H1 (cell line): Measurements from ENCODE around the gene L3MBTL4. TPM values are rescaled to one million over a fixed set of nuclear protein-coding genes. Genes with fewer than 3 reads are reported as not detected.

Experiments used
- BACH1 ChIP-seq: IDR thresholded peaks from 2 replicates; pipeline ENCODE4 v1.6.1; 2012; ENCODE audit warnings: low read length, improper control_type of control experiment
- BRCA1 ChIP-seq: IDR thresholded peaks from 2 replicates; pipeline ENCODE4 v1.6.1; 2012; ENCODE audit warnings: low read depth, low read length, improper control_type of control experiment
- CHD1 ChIP-seq: IDR thresholded peaks from 2 replicates; pipeline ENCODE4 v1.6.1; 2012; ENCODE audit warnings: low read depth, low read length, improper control_type of control experiment
- CHD2 ChIP-seq: IDR thresholded peaks from 2 replicates; pipeline ENCODE4 v1.6.1; 2012; ENCODE audit warnings: low read length, improper control_type of control experiment
- E2F6 ChIP-seq: IDR thresholded peaks from 2 replicates; pipeline ENCODE4 v1.6.1; 2012; ENCODE audit warnings: inconsistent platforms
- EGR1 ChIP-seq: IDR thresholded peaks from 2 replicates; pipeline ENCODE4 v1.6.1; 2011; ENCODE audit warnings: low read depth, low read length, borderline replicate concordance
- EP300 ChIP-seq, 2 experiments: IDR thresholded peaks; 1 replicate in 1 of 2; 2 replicates in 1 of 2; pipeline ENCODE4 v1.6.1; 2011 to 2012; ENCODE audit warnings: low read depth in 2 of 2, low read length in 2 of 2, mild to moderate bottlenecking in 2 of 2, borderline replicate concordance in 1 of 2, inconsistent platforms in 1 of 2, moderate library complexity in 1 of 2
- RFX5 ChIP-seq: IDR thresholded peaks from 2 replicates; pipeline ENCODE4 v1.6.1; 2011; ENCODE audit warnings: low read depth, low read length, improper control_type of control experiment, borderline replicate concordance
- SAP30 ChIP-seq: fragments of 300-600 bp; sonication (generic); IDR thresholded peaks from 2 replicates; pipeline ENCODE4 v1.7.1; 2012; ENCODE audit warnings: low read length, moderate library complexity, mild to moderate bottlenecking, inconsistent platforms; ENCODE audit not compliant: insufficient read depth, insufficient replicate concordance
- SIN3A ChIP-seq, 2 experiments: IDR thresholded peaks in 1 of 2; conservative IDR thresholded peaks in 1 of 2; 2 replicates each; pipeline ENCODE4 v1.6.1; 2011 to 2012; ENCODE audit warnings: low read length in 2 of 2, improper control_type of control experiment in 1 of 2, low read depth in 1 of 2, mild to moderate bottlenecking in 1 of 2
- polyA plus RNA-seq, 7 experiments: library from polyadenylated mRNA; depleted of rRNA in 3 of 7; stranded (reverse) in 5 of 7; unstranded in 2 of 7; fragments of >200 nt in 5 of 7; fragments of 200-250 nt in 2 of 7; gene quantifications; 1 replicate in 5 of 7; 2 replicates in 1 of 7; 4 replicates in 1 of 7; pipeline versions ENCODE4 v1.2.1 to v1.2.3, GENCODE V29; 2011 to 2013; ENCODE audit warnings: missing spikeins in 2 of 7, mixed read lengths in 2 of 7
- total RNA-seq: library from RNA; stranded (reverse); fragmentation: NEBNext Ultra II Directional; extraction: Animal tissue kit (Norgen Biotek cat#: 25700); gene quantifications from 2 replicates; pipeline ENCODE4 v1.2.1, GENCODE V29; 2021
- TF ChIP-seq, protein P1 (sequence below): fragments of 300-600 bp; sonication (generic); IDR thresholded peaks from 2 replicates; pipeline ENCODE4 v1.7.1; 2012; ENCODE audit warnings: low read length, moderate library complexity, mild to moderate bottlenecking, inconsistent platforms; ENCODE audit not compliant: insufficient replicate concordance

L3MBTL4 gene
- total and polyA plus RNA-seq, 2 of the 8 experiments (the other 6 are each of a cell fraction or from before 2014, with no cell fraction given): 1.0 to 2.1 TPM

DNA sequence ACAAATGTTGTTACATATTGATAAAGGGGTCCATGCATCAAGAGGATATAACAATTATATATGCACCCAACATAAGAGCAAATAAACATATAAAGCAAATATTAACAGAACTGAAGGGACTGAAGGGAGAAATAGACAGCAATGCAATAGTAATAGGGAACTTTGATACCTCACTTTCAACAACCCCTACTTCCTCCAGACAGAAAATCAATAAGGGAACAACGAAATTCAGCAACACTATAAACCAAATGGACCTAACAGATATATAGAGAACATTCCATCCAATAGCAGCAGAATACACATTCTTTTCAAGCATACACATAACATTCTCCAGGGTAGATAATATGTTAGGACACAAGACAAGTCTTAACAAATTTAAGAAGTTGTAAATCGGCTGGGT, 71.7 kb downstream of the L3MBTL4 start (continued):
- TF ChIP-seq, protein P1, sequence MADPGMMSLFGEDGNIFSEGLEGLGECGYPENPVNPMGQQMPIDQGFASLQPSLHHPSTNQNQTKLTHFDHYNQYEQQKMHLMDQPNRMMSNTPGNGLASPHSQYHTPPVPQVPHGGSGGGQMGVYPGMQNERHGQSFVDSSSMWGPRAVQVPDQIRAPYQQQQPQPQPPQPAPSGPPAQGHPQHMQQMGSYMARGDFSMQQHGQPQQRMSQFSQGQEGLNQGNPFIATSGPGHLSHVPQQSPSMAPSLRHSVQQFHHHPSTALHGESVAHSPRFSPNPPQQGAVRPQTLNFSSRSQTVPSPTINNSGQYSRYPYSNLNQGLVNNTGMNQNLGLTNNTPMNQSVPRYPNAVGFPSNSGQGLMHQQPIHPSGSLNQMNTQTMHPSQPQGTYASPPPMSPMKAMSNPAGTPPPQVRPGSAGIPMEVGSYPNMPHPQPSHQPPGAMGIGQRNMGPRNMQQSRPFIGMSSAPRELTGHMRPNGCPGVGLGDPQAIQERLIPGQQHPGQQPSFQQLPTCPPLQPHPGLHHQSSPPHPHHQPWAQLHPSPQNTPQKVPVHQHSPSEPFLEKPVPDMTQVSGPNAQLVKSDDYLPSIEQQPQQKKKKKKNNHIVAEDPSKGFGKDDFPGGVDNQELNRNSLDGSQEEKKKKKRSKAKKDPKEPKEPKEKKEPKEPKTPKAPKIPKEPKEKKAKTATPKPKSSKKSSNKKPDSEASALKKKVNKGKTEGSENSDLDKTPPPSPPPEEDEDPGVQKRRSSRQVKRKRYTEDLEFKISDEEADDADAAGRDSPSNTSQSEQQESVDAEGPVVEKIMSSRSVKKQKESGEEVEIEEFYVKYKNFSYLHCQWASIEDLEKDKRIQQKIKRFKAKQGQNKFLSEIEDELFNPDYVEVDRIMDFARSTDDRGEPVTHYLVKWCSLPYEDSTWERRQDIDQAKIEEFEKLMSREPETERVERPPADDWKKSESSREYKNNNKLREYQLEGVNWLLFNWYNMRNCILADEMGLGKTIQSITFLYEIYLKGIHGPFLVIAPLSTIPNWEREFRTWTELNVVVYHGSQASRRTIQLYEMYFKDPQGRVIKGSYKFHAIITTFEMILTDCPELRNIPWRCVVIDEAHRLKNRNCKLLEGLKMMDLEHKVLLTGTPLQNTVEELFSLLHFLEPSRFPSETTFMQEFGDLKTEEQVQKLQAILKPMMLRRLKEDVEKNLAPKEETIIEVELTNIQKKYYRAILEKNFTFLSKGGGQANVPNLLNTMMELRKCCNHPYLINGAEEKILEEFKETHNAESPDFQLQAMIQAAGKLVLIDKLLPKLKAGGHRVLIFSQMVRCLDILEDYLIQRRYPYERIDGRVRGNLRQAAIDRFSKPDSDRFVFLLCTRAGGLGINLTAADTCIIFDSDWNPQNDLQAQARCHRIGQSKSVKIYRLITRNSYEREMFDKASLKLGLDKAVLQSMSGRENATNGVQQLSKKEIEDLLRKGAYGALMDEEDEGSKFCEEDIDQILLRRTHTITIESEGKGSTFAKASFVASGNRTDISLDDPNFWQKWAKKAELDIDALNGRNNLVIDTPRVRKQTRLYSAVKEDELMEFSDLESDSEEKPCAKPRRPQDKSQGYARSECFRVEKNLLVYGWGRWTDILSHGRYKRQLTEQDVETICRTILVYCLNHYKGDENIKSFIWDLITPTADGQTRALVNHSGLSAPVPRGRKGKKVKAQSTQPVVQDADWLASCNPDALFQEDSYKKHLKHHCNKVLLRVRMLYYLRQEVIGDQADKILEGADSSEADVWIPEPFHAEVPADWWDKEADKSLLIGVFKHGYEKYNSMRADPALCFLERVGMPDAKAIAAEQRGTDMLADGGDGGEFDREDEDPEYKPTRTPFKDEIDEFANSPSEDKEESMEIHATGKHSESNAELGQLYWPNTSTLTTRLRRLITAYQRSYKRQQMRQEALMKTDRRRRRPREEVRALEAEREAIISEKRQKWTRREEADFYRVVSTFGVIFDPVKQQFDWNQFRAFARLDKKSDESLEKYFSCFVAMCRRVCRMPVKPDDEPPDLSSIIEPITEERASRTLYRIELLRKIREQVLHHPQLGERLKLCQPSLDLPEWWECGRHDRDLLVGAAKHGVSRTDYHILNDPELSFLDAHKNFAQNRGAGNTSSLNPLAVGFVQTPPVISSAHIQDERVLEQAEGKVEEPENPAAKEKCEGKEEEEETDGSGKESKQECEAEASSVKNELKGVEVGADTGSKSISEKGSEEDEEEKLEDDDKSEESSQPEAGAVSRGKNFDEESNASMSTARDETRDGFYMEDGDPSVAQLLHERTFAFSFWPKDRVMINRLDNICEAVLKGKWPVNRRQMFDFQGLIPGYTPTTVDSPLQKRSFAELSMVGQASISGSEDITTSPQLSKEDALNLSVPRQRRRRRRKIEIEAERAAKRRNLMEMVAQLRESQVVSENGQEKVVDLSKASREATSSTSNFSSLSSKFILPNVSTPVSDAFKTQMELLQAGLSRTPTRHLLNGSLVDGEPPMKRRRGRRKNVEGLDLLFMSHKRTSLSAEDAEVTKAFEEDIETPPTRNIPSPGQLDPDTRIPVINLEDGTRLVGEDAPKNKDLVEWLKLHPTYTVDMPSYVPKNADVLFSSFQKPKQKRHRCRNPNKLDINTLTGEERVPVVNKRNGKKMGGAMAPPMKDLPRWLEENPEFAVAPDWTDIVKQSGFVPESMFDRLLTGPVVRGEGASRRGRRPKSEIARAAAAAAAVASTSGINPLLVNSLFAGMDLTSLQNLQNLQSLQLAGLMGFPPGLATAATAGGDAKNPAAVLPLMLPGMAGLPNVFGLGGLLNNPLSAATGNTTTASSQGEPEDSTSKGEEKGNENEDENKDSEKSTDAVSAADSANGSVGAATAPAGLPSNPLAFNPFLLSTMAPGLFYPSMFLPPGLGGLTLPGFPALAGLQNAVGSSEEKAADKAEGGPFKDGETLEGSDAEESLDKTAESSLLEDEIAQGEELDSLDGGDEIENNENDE: no peak
- TF ChIP-seq SAP30 (no peak), RFX5 (no peak), EP300 (IDR thresholded peaks at IDR 0.05; ENCODE audit: borderline replicate concordance in 1 of 2, low read depth in 2 of 2, low read length in 2 of 2) (no peak), SIN3A (conservative IDR thresholded peaks at IDR 0.05 in 1 of 2, IDR thresholded peaks at IDR 0.05 in 1 of 2; ENCODE audit: low read depth in 1 of 2, low read length in 2 of 2) (no peak), EGR1 (no peak), CHD2 (no peak), CHD1 (no peak), BACH1 (no peak), E2F6 (no peak), BRCA1 (no peak)
